HG02938 (cell line): ENCODE measurements around the gene RMC1.
"Not testable (repeated sequence)": the region's sequence is repeated elsewhere in the genome, so short reads cannot be mapped to it uniquely, and the experiment has no call there.

Experiments
- ATAC-seq: cut with Tn5 transposase; IDR thresholded peaks from one replicate; pipeline ENCODE4 v1.9.1; 2021; ENCODE audit warnings: mild to moderate bottlenecking, moderate library complexity; ENCODE audit not compliant: unreplicated experiment

Gene RMC1

GRCh38 chr18:23556145-23556780, 53.0 kb downstream of the RMC1 start:
- ATAC-seq: no peak

GRCh38 chr18:23557511-23557910, 54.2 kb downstream of the RMC1 start:
- ATAC-seq: not testable (repeated sequence)

- ATAC-seq: no peak
Observed at GRCh38 chr18:23560186-23560585, 56.9 kb downstream of the RMC1 start.

- no peak for ATAC-seq
Observed at GRCh38 chr18:23563377-23564043, 60.2 kb downstream of the RMC1 start.

- no peak for ATAC-seq
Observed at GRCh38 chr18:23565916-23566547, 62.7 kb downstream of the RMC1 start.

GRCh38 chr18:23567671-23568070, 64.4 kb downstream of the RMC1 start:
- ATAC-seq: no peak

- ATAC-seq: no peak
Observed at GRCh38 chr18:23568281-23569138, 65.2 kb downstream of the RMC1 start.

GRCh38 chr18:23569299-23570063, 66.2 kb downstream of the RMC1 start:
- ATAC-seq: no peak

- ATAC-seq: no peak
Observed at GRCh38 chr18:23570912-23571504, 67.7 kb downstream of the RMC1 start.

GRCh38 chr18:23572012-23572411, 68.7 kb downstream of the RMC1 start:
- ATAC-seq: no peak

GRCh38 chr18:23572570-23572969, 69.3 kb downstream of the RMC1 start:
- ATAC-seq: no peak

GRCh38 chr18:23573020-23573419, 69.7 kb downstream of the RMC1 start:
- ATAC-seq: no peak

GRCh38 chr18:23573626-23574431, 70.5 kb downstream of the RMC1 start:
- no peak for ATAC-seq

GRCh38 chr18:23574611-23575308, 71.4 kb downstream of the RMC1 start:
- no peak for ATAC-seq

- no peak for ATAC-seq
Observed at GRCh38 chr18:23575309-23575651, 72.0 kb downstream of the RMC1 start.

- ATAC-seq: not testable (repeated sequence)
Observed at GRCh38 chr18:23577521-23577920, 74.2 kb downstream of the RMC1 start.

GRCh38 chr18:23578067-23578701, 74.9 kb downstream of the RMC1 start:
- ATAC-seq: no peak

- no peak for ATAC-seq
Observed at GRCh38 chr18:23578891-23579653, 75.8 kb downstream of the RMC1 start.
